Neuronal stem cell (in vitro differentiated cells): ENCODE measurements around the gene PRR14.
"Not testable (repeated sequence)": the region's sequence is repeated elsewhere in the genome, so short reads cannot be mapped to it uniquely, and the experiment has no call there.

Experiments
- DNase-seq: peaks from one replicate; pipeline ENCODE4 v3.0.0-alpha.2; 2013; ENCODE audit warnings: low spot score
- H2AFZ ChIP-seq: one replicate; pipeline ENCODE4 v1.6.1; 2013; ENCODE audit warnings: mild to moderate bottlenecking, low read length, inconsistent platforms
- H2AK5ac ChIP-seq: 2 replicates; pipeline ENCODE4 v1.6.1; 2013; ENCODE audit warnings: low read depth, mild to moderate bottlenecking, inconsistent platforms, low read length, moderate library complexity, mixed read lengths
- H2BK120ac ChIP-seq: 2 replicates; pipeline ENCODE4 v1.6.1; 2013; ENCODE audit warnings: low read depth, mild to moderate bottlenecking, inconsistent platforms, low read length, moderate library complexity, mixed read lengths
- H2BK12ac ChIP-seq: one replicate; pipeline ENCODE4 v1.6.1; 2013; ENCODE audit warnings: low read length, inconsistent platforms
- H2BK15ac ChIP-seq: 2 replicates; pipeline ENCODE4 v1.6.1; 2013; ENCODE audit warnings: mild to moderate bottlenecking, low read length, inconsistent platforms, mixed read lengths
- H2BK5ac ChIP-seq: one replicate; pipeline ENCODE4 v1.6.1; 2013; ENCODE audit warnings: inconsistent platforms, mild to moderate bottlenecking, low read length, moderate library complexity
- H3K14ac ChIP-seq: one replicate; pipeline ENCODE4 v1.6.1; 2013; ENCODE audit warnings: low read length, inconsistent platforms
- H3K18ac ChIP-seq: 2 replicates; pipeline ENCODE4 v1.6.1; 2013; ENCODE audit warnings: low read length, inconsistent platforms
- H3K23ac ChIP-seq: 2 replicates; pipeline ENCODE4 v1.6.1; 2013; ENCODE audit warnings: low read depth, mild to moderate bottlenecking, mixed read lengths, low read length, inconsistent platforms; ENCODE audit not compliant: poor library complexity
- H3K27ac ChIP-seq: replicated peaks from 3 replicates; pipeline ENCODE4 v1.5.1; 2013; ENCODE audit warnings: low read length, inconsistent platforms
- H3K27me3 ChIP-seq, 3 experiments: 2 replicates each; pipeline ENCODE4 v1.6.1; 2013; ENCODE audit warnings: low read length in 3 of 3, mild to moderate bottlenecking in 2 of 3, inconsistent platforms in 1 of 3, low read depth in 1 of 3, mixed read lengths in 1 of 3, moderate library complexity in 1 of 3; ENCODE audit not compliant: control insufficient read depth in 3 of 3, insufficient read depth in 3 of 3
- H3K36me3 ChIP-seq, 2 donors: replicated peaks in 1 of 2; 2 replicates each; pipeline ENCODE4 v1.6.1; 2013; ENCODE audit warnings: low read length in 2 of 2; ENCODE audit not compliant: control insufficient read depth in 2 of 2, insufficient read depth in 2 of 2
- H3K4ac ChIP-seq: 2 replicates; pipeline ENCODE4 v1.6.1; 2013; ENCODE audit warnings: inconsistent platforms, mild to moderate bottlenecking, low read length, moderate library complexity
- H3K4me1 ChIP-seq, 2 donors: 1 replicate in 1 of 2; 2 replicates in 1 of 2; pipeline ENCODE4 v1.6.1; 2013; ENCODE audit warnings: low read length in 2 of 2, low read depth in 1 of 2; ENCODE audit not compliant: control insufficient read depth in 2 of 2, insufficient read depth in 1 of 2
- H3K4me2 ChIP-seq: one replicate; pipeline ENCODE4 v1.6.1; 2013; ENCODE audit warnings: mild to moderate bottlenecking, low read length, inconsistent platforms; ENCODE audit not compliant: insufficient read depth, poor library complexity, severe bottlenecking
- H3K4me3 ChIP-seq, 2 donors: 2 replicates each; pipeline ENCODE4 v1.5.1; 2013; ENCODE audit warnings: low read length in 2 of 2, mild to moderate bottlenecking in 2 of 2, inconsistent platforms in 1 of 2, moderate library complexity in 1 of 2
- H3K79me1 ChIP-seq: one replicate; pipeline ENCODE4 v1.6.1; 2013; ENCODE audit warnings: low read depth, mild to moderate bottlenecking, inconsistent platforms, low read length, moderate library complexity
- H3K9ac ChIP-seq: one replicate; pipeline ENCODE4 v1.6.1; 2013; ENCODE audit warnings: mild to moderate bottlenecking, low read depth, low read length, inconsistent platforms; ENCODE audit not compliant: poor library complexity
- H3K9me3 ChIP-seq, 2 donors: replicated peaks in 1 of 2; 2 replicates each; pipeline versions ENCODE3 to v1.6.1; 2013; ENCODE audit warnings: low read length in 2 of 2, mild to moderate bottlenecking in 2 of 2, inconsistent platforms in 1 of 2, low read depth in 1 of 2, mixed read lengths in 1 of 2, moderate library complexity in 1 of 2; ENCODE audit not compliant: control insufficient read depth in 2 of 2, insufficient read depth in 1 of 2
- H4K8ac ChIP-seq: one replicate; pipeline ENCODE4 v1.6.1; 2013; ENCODE audit warnings: low read depth, mild to moderate bottlenecking, inconsistent platforms, low read length, moderate library complexity
- H4K91ac ChIP-seq: one replicate; pipeline ENCODE4 v1.6.1; 2013; ENCODE audit warnings: low read length, low read depth, mild to moderate bottlenecking, inconsistent platforms; ENCODE audit not compliant: poor library complexity
- WGBS, 2 donors: extraction: QIAGEN DNeasy Blood & Tissue Kit; methylation state at CpG; one replicate each; pipeline ENCODE4 v1.1.7; 2013; ENCODE audit warnings: missing lambda C conversion rate in 2 of 2, mixed read lengths in 1 of 2; ENCODE audit not compliant: insufficient read length in 2 of 2, insufficient replicate concordance in 1 of 2; ENCODE audit errors: extremely low coverage in 2 of 2; 5-methylcytosine and 5-hydroxymethylcytosine counted together

PRR14 gene

GRCh38 chr16:30700491-30700890, 49.7 kb downstream of the PRR14 start:
- Histone ChIP-seq H2BK120ac (no peak overlapping the region), H3K9ac (no peak overlapping the region), H2AFZ (no peak overlapping the region), H4K8ac (no peak overlapping the region), H3K18ac (no peak overlapping the region), H3K36me3 (peaks cover 31 to 60% of the 10 kb centered on the region in 2 donors), H3K4me3 (no peak overlapping the region), H3K9me3 (no peaks in the 10 kb centered on the region), H3K27ac (no peak overlapping the region), H3K79me1 (peaks cover 5% of the 10 kb centered on the region), H2BK5ac (no peak overlapping the region), H2BK15ac (no peak overlapping the region), H3K14ac (no peak overlapping the region), H3K27me3 (no peaks in the 10 kb centered on the region), H4K91ac (no peak overlapping the region), H3K23ac (no peak overlapping the region), H3K4me2 (no peak overlapping the region), H3K4ac (no peak overlapping the region), H2BK12ac (no peak overlapping the region), H3K4me1 (peaks cover 5 to 6% of the 10 kb centered on the region in 2 donors), H2AK5ac (no peak overlapping the region)
- WGBS, 2 donors: no CpG with 5 or more reads among the region's 9 CpGs
- DNase-seq: no peak

- H3K27ac ChIP-seq: no peak overlapping the region
- H3K4me3 ChIP-seq: no peak overlapping the region
- no peak overlapping the region for H3K9ac ChIP-seq
- H2AFZ ChIP-seq: no peak overlapping the region
- H4K8ac ChIP-seq: no peak overlapping the region
- no peak overlapping the region for H3K18ac ChIP-seq
- H3K14ac ChIP-seq: no peak overlapping the region
- H2BK15ac ChIP-seq: no peak overlapping the region
- DNase-seq: no peak
- peaks cover 5 to 6% of the 10 kb centered on the region in 2 donors for H3K4me1 ChIP-seq
- no peak overlapping the region for H3K4me2 ChIP-seq
- no peak overlapping the region for H2BK120ac ChIP-seq
- H4K91ac ChIP-seq: no peak overlapping the region
- H3K36me3 ChIP-seq: peaks cover 34 to 65% of the 10 kb centered on the region in 2 donors
- no CpG with 5 or more reads among the region's 5 CpGs for WGBS, 2 donors
- no peaks in the 10 kb centered on the region for H3K27me3 ChIP-seq
- H3K9me3 ChIP-seq: no peaks in the 10 kb centered on the region
- H3K23ac ChIP-seq: no peak overlapping the region
- no peak overlapping the region for H2BK5ac ChIP-seq
- H3K4ac ChIP-seq: no peak overlapping the region
- H3K79me1 ChIP-seq: peaks cover 5% of the 10 kb centered on the region
- H2AK5ac ChIP-seq: no peak overlapping the region
- H2BK12ac ChIP-seq: no peak overlapping the region
These were observed 50.2 kb downstream of the PRR14 start for GRCh38 chr16:30700971-30701370.

- not testable (repeated sequence) for H2AFZ ChIP-seq, H3K4ac ChIP-seq, H2BK120ac ChIP-seq, H2BK15ac ChIP-seq, H3K9me3 ChIP-seq, H3K27ac ChIP-seq, H2BK12ac ChIP-seq, H3K4me2 ChIP-seq, H3K79me1 ChIP-seq, DNase-seq, H3K9ac ChIP-seq, H3K27me3 ChIP-seq, H3K4me3 ChIP-seq, H2BK5ac ChIP-seq, H4K91ac ChIP-seq, H2AK5ac ChIP-seq, H3K4me1 ChIP-seq, H3K14ac ChIP-seq, H3K18ac ChIP-seq, H4K8ac ChIP-seq, H3K23ac ChIP-seq
- peaks cover 51 to 86% of the 10 kb centered on the region in 2 donors for H3K36me3 ChIP-seq
- WGBS, 2 donors: no CpG with 5 or more reads among the region's 12 CpGs
These were observed 52.3 kb downstream of the PRR14 start for GRCh38 chr16:30703071-30703470.

GRCh38 chr16:30703971-30704370, 53.2 kb downstream of the PRR14 start:
- no peak overlapping the region for H3K14ac ChIP-seq
- no CpG with 5 or more reads among the region's 10 CpGs for WGBS, 2 donors

More at GRCh38 chr16:30703971-30704370, 53.2 kb downstream of the PRR14 start:
- Histone ChIP-seq H3K4me1 (peaks cover 3 to 5% of the 10 kb centered on the region in 2 donors), H2AK5ac (no peak overlapping the region), H3K4me2 (no peak overlapping the region), H3K79me1 (peaks cover 5% of the 10 kb centered on the region), H3K27ac (no peak overlapping the region), H4K8ac (no peak overlapping the region), H2BK5ac (no peak overlapping the region), H3K36me3 (peaks cover 55 to 95% of the 10 kb centered on the region in 2 donors), H3K27me3 (no peaks in the 10 kb centered on the region), H2BK120ac (no peak overlapping the region), H3K23ac (no peak overlapping the region), H2AFZ (no peak overlapping the region), H3K9me3 (no peaks in the 10 kb centered on the region), H3K4ac (no peak overlapping the region), H3K18ac (no peak overlapping the region), H3K9ac (no peak overlapping the region), H3K4me3 (no peak overlapping the region), H4K91ac (no peak overlapping the region), H2BK12ac (no peak overlapping the region), H2BK15ac (no peak overlapping the region)
- no peak for DNase-seq
